Caco-2 (cell line): Measurements from ENCODE around the gene SPPL2B. TPM values are rescaled to one million over a fixed set of nuclear protein-coding genes. Genes with fewer than 3 reads are reported as not detected.

Experiments
- BruUV-seq: library from RNA; stranded (reverse); fragments of 400-500 nt; replicated peaks from 2 replicates; lab custom pipeline; 2021; lab: Mats Ljungman, UMichigan
- CTCF ChIA-PET: fragments of 300-600 bp; sonication (Branson Sonifier 250); formaldehyde crosslinking; loops from one replicate; lab custom pipeline; 2022; ENCODE audit warnings: antibody characterized with exemption; lab: Charles Lee
- POLR2A ChIA-PET: fragments of 300-600 bp; sonication (Branson Sonifier 250); formaldehyde crosslinking; loops from one replicate; lab custom pipeline; 2022; ENCODE audit warnings: antibody characterized with exemption; lab: Charles Lee
- DNase-seq, 2 experiments: peaks; one replicate each; pipeline versions ENCODE4 v3.0.0 to v3.0.0-alpha.2; 2020 to 2022
- H3K27me3 ChIP-seq: replicated peaks from 2 replicates; pipeline ENCODE4 v1.6.0; 2011; ENCODE audit warnings: low read length; ENCODE audit not compliant: control insufficient read depth, insufficient read depth
- H3K36me3 ChIP-seq: 2 replicates; pipeline ENCODE4 v1.5.1; 2011; ENCODE audit warnings: low read length; ENCODE audit not compliant: control insufficient read depth, insufficient read depth
- H3K4me1 ChIP-seq: fragments of 250-450 bp; sonication (Bioruptor Pico); 2 replicates; pipeline ENCODE4 v1.5.1; 2020; ENCODE audit warnings: mild to moderate bottlenecking
- H3K4me3 ChIP-seq: 2 replicates; pipeline ENCODE4 v1.5.1; 2011; ENCODE audit warnings: low read depth, mild to moderate bottlenecking, control low read depth, low read length
- H3K9me3 ChIP-seq: fragments of 250-450 bp; sonication (Bioruptor Pico); 2 replicates; pipeline ENCODE4 v1.5.1; 2020; ENCODE audit warnings: mild to moderate bottlenecking, moderate library complexity
- H3K27ac Mint-ChIP-seq: one replicate; pipeline ENCODE4 v1.8.0; 2022; ENCODE audit warnings: mixed read lengths; ENCODE audit not compliant: unreplicated experiment
- H3K27me3 Mint-ChIP-seq: one replicate; pipeline ENCODE4 v1.8.0; 2022; ENCODE audit warnings: mixed read lengths; ENCODE audit not compliant: insufficient read depth, unreplicated experiment
- H3K36me3 Mint-ChIP-seq: one replicate; pipeline ENCODE4 v1.8.0; 2022; ENCODE audit warnings: mild to moderate bottlenecking, mixed read lengths; ENCODE audit not compliant: insufficient read depth, unreplicated experiment
- H3K4me1 Mint-ChIP-seq: one replicate; pipeline ENCODE4 v1.8.0; 2022; ENCODE audit warnings: low read depth, mixed read lengths; ENCODE audit not compliant: unreplicated experiment
- H3K4me3 Mint-ChIP-seq: one replicate; pipeline ENCODE4 v1.8.0; 2022; ENCODE audit warnings: mild to moderate bottlenecking, moderate library complexity, mixed read lengths; ENCODE audit not compliant: unreplicated experiment
- H3K9me3 Mint-ChIP-seq: one replicate; pipeline ENCODE4 v1.8.0; 2022; ENCODE audit warnings: mixed read lengths; ENCODE audit not compliant: unreplicated experiment
- CTCF ChIP-seq, 2 experiments: fragments of 200-600 bp in 1 of 2; IDR thresholded peaks; 1 replicate in 1 of 2; 2 replicates in 1 of 2; pipeline versions ENCODE4 v1.5.1 to v1.8.0; 2011 to 2022; ENCODE audit warnings: antibody characterized with exemption in 1 of 2, control low read depth in 1 of 2, inconsistent platforms in 1 of 2, low read depth in 1 of 2, low read length in 1 of 2, mild to moderate bottlenecking in 1 of 2, moderate library complexity in 1 of 2; ENCODE audit not compliant: insufficient read depth in 1 of 2, severe bottlenecking in 1 of 2, unreplicated experiment in 1 of 2
- intact Hi-C: fragments of 100-400 bp; cut with micrococcal nuclease; formaldehyde crosslinking; loops from one replicate; pipeline ENCODE4 v1.10.0; 2022; ENCODE audit not compliant: unreplicated experiment
- total RNA-seq: library from RNA; stranded (reverse); gene quantifications from 2 replicates; pipeline ENCODE4 v1.2.3, GENCODE V29; 2022

Gene SPPL2B
- total RNA-seq, 1 experiment from 2014 or later = 92.3 TPM

DNA sequence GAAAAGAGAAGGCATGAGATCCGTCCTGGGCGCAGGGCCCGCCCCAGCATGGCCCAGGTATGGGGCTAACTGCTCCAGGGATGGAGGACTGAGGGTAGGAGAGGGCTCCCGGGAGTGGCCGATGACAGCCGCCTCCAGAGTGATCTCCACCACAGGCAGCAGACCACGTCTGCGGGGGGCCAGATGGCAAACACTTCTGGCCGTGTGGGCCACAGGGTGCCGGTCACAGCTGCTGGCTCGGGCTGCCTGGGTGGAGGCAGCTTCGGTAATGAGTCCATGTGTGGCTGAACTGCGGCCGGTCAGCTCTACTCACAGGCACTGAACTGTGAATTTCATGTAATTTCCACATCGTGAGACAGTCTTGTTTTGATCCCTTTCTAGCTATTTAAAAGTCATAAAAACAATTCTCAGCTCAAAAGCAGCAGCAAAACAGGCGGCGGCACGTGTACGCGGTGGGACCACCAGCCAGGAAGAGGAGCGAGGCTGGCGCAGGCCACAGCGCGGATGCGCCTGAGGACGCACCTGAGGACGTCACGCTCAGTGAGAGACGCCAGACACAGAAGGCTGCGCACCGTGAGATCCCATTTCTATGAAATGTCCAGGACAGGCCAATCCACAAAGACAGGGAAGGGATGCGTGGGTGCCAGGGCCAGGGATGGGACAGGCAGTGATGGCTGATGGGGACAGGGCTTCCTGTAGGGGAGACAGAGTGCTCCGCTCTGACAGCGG, 4.1 kb upstream of the SPPL2B start:
- Mint-ChIP-seq H3K27me3 (no peaks in the 10 kb centered on the region), H3K4me1 (peaks cover 3% of the 10 kb centered on the region), H3K4me3 (no peak overlapping the region), H3K27ac (no peak overlapping the region), H3K36me3 (peaks cover 38% of the 10 kb centered on the region), H3K9me3 (no peaks in the 10 kb centered on the region)
- POLR2A ChIA-PET = interaction anchor here (0.6 kb wide), 1 partner anchor 10 kb away, joined by 3 read pairs; no protein-coding TSS in a partner anchor
- no peak for DNase-seq
- Histone ChIP-seq H3K27me3 (no peaks in the 10 kb centered on the region), H3K36me3 (peaks cover 1% of the 10 kb centered on the region; the same call in 1 of the 2 replicates), H3K9me3 (no peaks in the 10 kb centered on the region), H3K4me3 (no peak overlapping the region), H3K4me1 (0 out of 2 replicates have a peak, but pooled peaks cover 3% of the 10 kb centered on the region)
- CTCF ChIA-PET = no interaction called here
- no peak for TF ChIP-seq CTCF (IDR thresholded peaks at IDR 0.05; ENCODE audit: insufficient read depth in 1 of 2, low read depth in 1 of 2, low read length in 1 of 2, severe bottlenecking in 1 of 2, unreplicated experiment in 1 of 2)
- intact Hi-C loops = no loop called here
- no TSS peak for BruUV-seq

DNA sequence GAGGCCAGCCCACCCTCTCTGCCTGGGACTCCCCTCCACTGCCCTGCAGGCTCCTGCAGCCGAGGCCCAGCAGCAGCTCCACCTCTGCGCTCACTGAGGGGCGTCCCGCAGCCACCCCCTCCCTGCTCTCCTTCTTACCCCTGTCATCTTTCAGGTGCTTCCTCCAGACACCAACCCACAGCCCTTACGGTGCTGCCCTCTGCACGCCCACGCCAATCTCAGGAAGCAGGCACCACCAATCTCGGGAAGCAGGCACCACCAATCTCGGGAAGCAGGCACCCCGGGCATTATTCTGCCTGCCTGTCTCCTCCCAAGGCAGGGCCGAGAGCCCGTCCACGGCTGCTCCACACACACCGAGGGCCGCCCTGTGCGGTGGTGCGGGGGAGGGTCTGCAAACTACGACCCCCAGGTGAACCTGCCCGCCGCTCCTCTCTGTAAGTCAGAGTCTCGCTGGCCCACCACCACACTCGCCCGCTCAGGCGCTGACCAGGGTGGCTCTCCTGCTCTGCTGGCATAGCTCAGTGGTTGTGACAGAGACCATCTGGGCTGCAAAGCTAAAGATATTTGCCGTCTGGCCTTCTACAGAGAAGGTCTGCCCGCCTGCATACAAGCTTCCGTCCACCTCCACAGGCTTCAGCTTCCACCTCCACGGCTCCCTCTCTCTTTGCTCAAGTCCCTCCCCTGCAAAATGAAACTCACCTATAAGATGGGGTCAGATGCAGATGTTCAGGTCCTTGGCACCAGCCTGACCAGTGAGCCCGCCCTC, 3.0 kb upstream of the SPPL2B start:
- H3K4me1 Mint-ChIP-seq = peaks cover 13% of the 10 kb centered on the region
- ChIA-PET CTCF (interaction anchor here (1.0 kb wide), 1 partner anchor 90 kb away, joined by 3 read pairs; the partner anchor contains the start of gene PLEKHJ1), POLR2A (no interaction called here)
- H3K27ac Mint-ChIP-seq = no peak overlapping the region
- no peak for TF ChIP-seq CTCF (IDR thresholded peaks at IDR 0.05; ENCODE audit: insufficient read depth in 1 of 2, low read depth in 1 of 2, low read length in 1 of 2, severe bottlenecking in 1 of 2, unreplicated experiment in 1 of 2)
- no peaks in the 10 kb centered on the region for H3K9me3 ChIP-seq
- no peak overlapping the region for H3K4me3 Mint-ChIP-seq
- intact Hi-C loops = no loop called here
- peaks cover 14% of the 10 kb centered on the region for H3K4me1 ChIP-seq
- BruUV-seq = no TSS peak
- H3K27me3 ChIP-seq = no peaks in the 10 kb centered on the region
- peaks cover 1% of the 10 kb centered on the region; the same call in 1 of the 2 replicates for H3K36me3 ChIP-seq
- peaks cover 49% of the 10 kb centered on the region for H3K36me3 Mint-ChIP-seq
- DNase-seq = no peak
- no peaks in the 10 kb centered on the region for H3K27me3 Mint-ChIP-seq
- no peaks in the 10 kb centered on the region for H3K9me3 Mint-ChIP-seq
- no peak overlapping the region for H3K4me3 ChIP-seq

GRCh38 chr19:2326699-2327360, 1.7 kb upstream of the SPPL2B start:
- ChIA-PET POLR2A (no interaction called here), CTCF (no interaction called here)
- peaks cover 25% of the 10 kb centered on the region for H3K4me1 ChIP-seq
- no peaks in the 10 kb centered on the region for H3K27me3 ChIP-seq
- TF ChIP-seq CTCF (IDR thresholded peaks at IDR 0.05; ENCODE audit: insufficient read depth in 1 of 2, low read depth in 1 of 2, low read length in 1 of 2, severe bottlenecking in 1 of 2, unreplicated experiment in 1 of 2) = no peak
- H3K9me3 ChIP-seq = no peaks in the 10 kb centered on the region
- H3K27ac Mint-ChIP-seq = no peak overlapping the region
- no TSS peak for BruUV-seq
- peaks cover 1% of the 10 kb centered on the region; the same call in 1 of the 2 replicates for H3K36me3 ChIP-seq
- H3K4me1 Mint-ChIP-seq = peaks cover 24% of the 10 kb centered on the region
- H3K9me3 Mint-ChIP-seq = no peaks in the 10 kb centered on the region
- peak overlapping the region; percentile 87 for H3K4me3 Mint-ChIP-seq
- H3K4me3 ChIP-seq = no peak overlapping the region
- intact Hi-C loops = no loop called here
- H3K27me3 Mint-ChIP-seq = no peaks in the 10 kb centered on the region
- no peak for DNase-seq
- peaks cover 60% of the 10 kb centered on the region for H3K36me3 Mint-ChIP-seq
